WTC11 (cell line): ENCODE data around the gene TXN. TPM values are rescaled to one million over a fixed set of nuclear protein-coding genes. Genes with fewer than 3 reads are reported as not detected.

ENCODE experiments used
- ATAC-seq: fragments of 200-7000 bp; cut with Tn5 transposase; 2 replicates; pipeline ENCODE4 v1.10.0; 2021; ENCODE audit warnings: mild to moderate bottlenecking, moderate library complexity
- CTCF ChIA-PET: fragments of 300-600 bp; sonication (Branson Sonifier 250); formaldehyde crosslinking; loops from one replicate; lab custom pipeline; 2021; ENCODE audit warnings: antibody characterized with exemption; lab: Charles Lee
- POLR2A ChIA-PET: fragments of 350-600 bp; sonication (Branson Sonifier 250); formaldehyde crosslinking; loops from one replicate; lab custom pipeline; 2021; ENCODE audit warnings: antibody characterized with exemption; lab: Charles Lee
- DNase-seq: peaks from one replicate; pipeline ENCODE4 v3.0.0; 2021; ENCODE audit warnings: low spot score
- H3K27ac Mint-ChIP-seq: 2 replicates; pipeline ENCODE4 v1.8.0; 2021; ENCODE audit warnings: mixed read lengths
- H3K27me3 Mint-ChIP-seq: 2 replicates; pipeline ENCODE4 v1.8.0; 2021; ENCODE audit warnings: low read depth, mild to moderate bottlenecking, moderate library complexity, mixed read lengths
- H3K36me3 Mint-ChIP-seq: 2 replicates; pipeline ENCODE4 v1.8.0; 2021; ENCODE audit warnings: mixed read lengths
- H3K4me1 Mint-ChIP-seq: 2 replicates; pipeline ENCODE4 v1.8.0; 2022; ENCODE audit warnings: mixed read lengths
- H3K4me3 Mint-ChIP-seq: 2 replicates; pipeline ENCODE4 v1.8.0; 2021; ENCODE audit warnings: mild to moderate bottlenecking, moderate library complexity, mixed read lengths
- H3K9me3 Mint-ChIP-seq: 2 replicates; pipeline ENCODE4 v1.8.0; 2021; ENCODE audit warnings: mixed read lengths
- CREM ChIP-seq: sonication (generic); formaldehyde crosslinking; IDR thresholded peaks from 2 replicates; pipeline ENCODE4 v1.8.1; 2022; ENCODE audit warnings: mild to moderate bottlenecking, missing genetic modification reagents, moderate library complexity
- ESRRA ChIP-seq: sonication (generic); formaldehyde crosslinking; IDR thresholded peaks from 2 replicates; pipeline ENCODE4 v1.8.1; 2022; ENCODE audit warnings: mild to moderate bottlenecking, missing genetic modification reagents, borderline replicate concordance
- FOXK1 ChIP-seq: sonication (generic); formaldehyde crosslinking; IDR thresholded peaks from 2 replicates; pipeline ENCODE4 v1.8.0; 2022; ENCODE audit warnings: mild to moderate bottlenecking, moderate library complexity, missing genetic modification reagents
- GABPB1 ChIP-seq: sonication (generic); formaldehyde crosslinking; IDR thresholded peaks from 2 replicates; pipeline ENCODE4 v1.8.1; 2023; ENCODE audit warnings: mild to moderate bottlenecking, missing genetic modification reagents
- NFATC4 ChIP-seq: fragments of 250-450 bp; sonication (Bioruptor Pico); IDR thresholded peaks from 2 replicates; pipeline ENCODE4 v1.9.0; 2021; ENCODE audit warnings: mild to moderate bottlenecking
- SMAD4 ChIP-seq: sonication (generic); formaldehyde crosslinking; IDR thresholded peaks from 2 replicates; pipeline ENCODE4 v1.8.0; 2022; ENCODE audit warnings: mild to moderate bottlenecking, missing genetic modification reagents
- TP53 ChIP-seq: sonication (generic); formaldehyde crosslinking; IDR thresholded peaks from 2 replicates; pipeline ENCODE4 v1.8.1; 2023; ENCODE audit warnings: mild to moderate bottlenecking, missing genetic modification reagents
- ZBTB43 ChIP-seq: sonication (generic); formaldehyde crosslinking; IDR thresholded peaks from 2 replicates; pipeline ENCODE4 v1.8.1; 2023; ENCODE audit warnings: mild to moderate bottlenecking, missing genetic modification reagents
- ZMAT4 ChIP-seq: fragments of 250-450 bp; sonication (Bioruptor Pico); IDR thresholded peaks from 2 replicates; pipeline ENCODE4 v1.9.0; 2021; ENCODE audit warnings: mild to moderate bottlenecking
- ZNF121 ChIP-seq: sonication (generic); formaldehyde crosslinking; IDR thresholded peaks from 2 replicates; pipeline ENCODE4 v1.8.0; 2023; ENCODE audit warnings: missing genetic modification reagents
- ZNF219 ChIP-seq: sonication (generic); formaldehyde crosslinking; IDR thresholded peaks from 2 replicates; pipeline ENCODE4 v1.8.0; 2023; ENCODE audit warnings: missing genetic modification reagents, mild to moderate bottlenecking, borderline replicate concordance
- ZNF263 ChIP-seq: sonication (generic); formaldehyde crosslinking; IDR thresholded peaks from 2 replicates; pipeline ENCODE4 v1.8.1; 2022; ENCODE audit warnings: low read depth, mild to moderate bottlenecking, moderate library complexity, missing genetic modification reagents
- ZNF423 ChIP-seq: fragments of 250-450 bp; sonication (Bioruptor Pico); IDR thresholded peaks from 2 replicates; pipeline ENCODE4 v2.1.2; 2022; ENCODE audit warnings: mild to moderate bottlenecking, moderate library complexity
- total RNA-seq: library from RNA; stranded (reverse); gene quantifications from 3 replicates; pipeline ENCODE4 v1.2.3, GENCODE V29; 2021
- TF ChIP-seq, protein P1 (sequence below): sonication (generic); formaldehyde crosslinking; IDR thresholded peaks from 2 replicates; pipeline ENCODE4 v1.8.1; 2023; ENCODE audit warnings: mild to moderate bottlenecking, missing genetic modification reagents, borderline replicate concordance
- TF ChIP-seq, protein P2 (sequence below): sonication (generic); formaldehyde crosslinking; conservative IDR thresholded peaks from 2 replicates; pipeline ENCODE4 v1.8.1; 2023; ENCODE audit warnings: mild to moderate bottlenecking, low read depth, missing genetic modification reagents, moderate library complexity
- TF ChIP-seq, protein P3 (sequence below): sonication (generic); formaldehyde crosslinking; IDR thresholded peaks from 2 replicates; pipeline ENCODE4 v1.8.0; 2022; ENCODE audit warnings: missing genetic modification reagents
- TF ChIP-seq, protein P4 (sequence below): sonication (generic); formaldehyde crosslinking; IDR thresholded peaks from 2 replicates; pipeline ENCODE4 v1.8.0; 2022; ENCODE audit warnings: mild to moderate bottlenecking, missing genetic modification reagents

TXN gene
- total RNA-seq, 1 experiment from 2014 or later = 245 TPM

DNA sequence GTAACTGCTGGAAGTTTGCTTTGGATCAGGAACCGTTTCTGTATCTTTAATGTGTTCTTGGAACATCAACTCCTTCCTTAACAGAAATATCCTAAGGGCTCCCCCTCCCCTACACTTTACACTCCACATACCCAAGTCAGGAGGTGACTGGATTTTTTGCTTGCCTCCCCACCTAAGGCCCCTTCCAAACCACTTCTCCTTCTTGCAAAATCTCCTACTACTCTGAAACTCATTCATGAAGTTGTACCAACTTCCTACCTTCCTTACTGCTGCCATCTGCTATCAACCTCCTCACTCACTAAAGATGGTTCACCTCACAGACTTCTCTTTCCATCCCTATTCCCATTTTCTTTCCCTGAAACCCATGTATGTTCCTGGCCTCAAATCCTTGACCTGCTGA lies 16.1 kb downstream of the TXN start:
- Mint-ChIP-seq H3K27ac (no peak overlapping the region), H3K9me3 (peaks cover 10% of the 10 kb centered on the region), H3K36me3 (peaks cover 21% of the 10 kb centered on the region), H3K4me3 (no peak overlapping the region), H3K27me3 (no peaks in the 10 kb centered on the region), H3K4me1 (peaks cover 8% of the 10 kb centered on the region)
- CTCF ChIA-PET = no interaction called here
- no peak for TF ChIP-seq ZNF121 (CRISPR knock-in tag)
- no peak for TF ChIP-seq ESRRA
- no peak for TF ChIP-seq ZNF263 (CRISPR knock-in tag)
- TF ChIP-seq, protein P1, sequence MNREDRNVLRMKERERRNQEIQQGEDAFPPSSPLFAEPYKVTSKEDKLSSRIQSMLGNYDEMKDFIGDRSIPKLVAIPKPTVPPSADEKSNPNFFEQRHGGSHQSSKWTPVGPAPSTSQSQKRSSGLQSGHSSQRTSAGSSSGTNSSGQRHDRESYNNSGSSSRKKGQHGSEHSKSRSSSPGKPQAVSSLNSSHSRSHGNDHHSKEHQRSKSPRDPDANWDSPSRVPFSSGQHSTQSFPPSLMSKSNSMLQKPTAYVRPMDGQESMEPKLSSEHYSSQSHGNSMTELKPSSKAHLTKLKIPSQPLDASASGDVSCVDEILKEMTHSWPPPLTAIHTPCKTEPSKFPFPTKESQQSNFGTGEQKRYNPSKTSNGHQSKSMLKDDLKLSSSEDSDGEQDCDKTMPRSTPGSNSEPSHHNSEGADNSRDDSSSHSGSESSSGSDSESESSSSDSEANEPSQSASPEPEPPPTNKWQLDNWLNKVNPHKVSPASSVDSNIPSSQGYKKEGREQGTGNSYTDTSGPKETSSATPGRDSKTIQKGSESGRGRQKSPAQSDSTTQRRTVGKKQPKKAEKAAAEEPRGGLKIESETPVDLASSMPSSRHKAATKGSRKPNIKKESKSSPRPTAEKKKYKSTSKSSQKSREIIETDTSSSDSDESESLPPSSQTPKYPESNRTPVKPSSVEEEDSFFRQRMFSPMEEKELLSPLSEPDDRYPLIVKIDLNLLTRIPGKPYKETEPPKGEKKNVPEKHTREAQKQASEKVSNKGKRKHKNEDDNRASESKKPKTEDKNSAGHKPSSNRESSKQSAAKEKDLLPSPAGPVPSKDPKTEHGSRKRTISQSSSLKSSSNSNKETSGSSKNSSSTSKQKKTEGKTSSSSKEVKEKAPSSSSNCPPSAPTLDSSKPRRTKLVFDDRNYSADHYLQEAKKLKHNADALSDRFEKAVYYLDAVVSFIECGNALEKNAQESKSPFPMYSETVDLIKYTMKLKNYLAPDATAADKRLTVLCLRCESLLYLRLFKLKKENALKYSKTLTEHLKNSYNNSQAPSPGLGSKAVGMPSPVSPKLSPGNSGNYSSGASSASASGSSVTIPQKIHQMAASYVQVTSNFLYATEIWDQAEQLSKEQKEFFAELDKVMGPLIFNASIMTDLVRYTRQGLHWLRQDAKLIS (CRISPR knock-in tag) = no peak
- TF ChIP-seq FOXK1 = no peak
- TF ChIP-seq, protein P2, sequence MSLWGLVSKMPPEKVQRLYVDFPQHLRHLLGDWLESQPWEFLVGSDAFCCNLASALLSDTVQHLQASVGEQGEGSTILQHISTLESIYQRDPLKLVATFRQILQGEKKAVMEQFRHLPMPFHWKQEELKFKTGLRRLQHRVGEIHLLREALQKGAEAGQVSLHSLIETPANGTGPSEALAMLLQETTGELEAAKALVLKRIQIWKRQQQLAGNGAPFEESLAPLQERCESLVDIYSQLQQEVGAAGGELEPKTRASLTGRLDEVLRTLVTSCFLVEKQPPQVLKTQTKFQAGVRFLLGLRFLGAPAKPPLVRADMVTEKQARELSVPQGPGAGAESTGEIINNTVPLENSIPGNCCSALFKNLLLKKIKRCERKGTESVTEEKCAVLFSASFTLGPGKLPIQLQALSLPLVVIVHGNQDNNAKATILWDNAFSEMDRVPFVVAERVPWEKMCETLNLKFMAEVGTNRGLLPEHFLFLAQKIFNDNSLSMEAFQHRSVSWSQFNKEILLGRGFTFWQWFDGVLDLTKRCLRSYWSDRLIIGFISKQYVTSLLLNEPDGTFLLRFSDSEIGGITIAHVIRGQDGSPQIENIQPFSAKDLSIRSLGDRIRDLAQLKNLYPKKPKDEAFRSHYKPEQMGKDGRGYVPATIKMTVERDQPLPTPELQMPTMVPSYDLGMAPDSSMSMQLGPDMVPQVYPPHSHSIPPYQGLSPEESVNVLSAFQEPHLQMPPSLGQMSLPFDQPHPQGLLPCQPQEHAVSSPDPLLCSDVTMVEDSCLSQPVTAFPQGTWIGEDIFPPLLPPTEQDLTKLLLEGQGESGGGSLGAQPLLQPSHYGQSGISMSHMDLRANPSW (CRISPR knock-in tag) = no peak
- TF ChIP-seq, protein P3, sequence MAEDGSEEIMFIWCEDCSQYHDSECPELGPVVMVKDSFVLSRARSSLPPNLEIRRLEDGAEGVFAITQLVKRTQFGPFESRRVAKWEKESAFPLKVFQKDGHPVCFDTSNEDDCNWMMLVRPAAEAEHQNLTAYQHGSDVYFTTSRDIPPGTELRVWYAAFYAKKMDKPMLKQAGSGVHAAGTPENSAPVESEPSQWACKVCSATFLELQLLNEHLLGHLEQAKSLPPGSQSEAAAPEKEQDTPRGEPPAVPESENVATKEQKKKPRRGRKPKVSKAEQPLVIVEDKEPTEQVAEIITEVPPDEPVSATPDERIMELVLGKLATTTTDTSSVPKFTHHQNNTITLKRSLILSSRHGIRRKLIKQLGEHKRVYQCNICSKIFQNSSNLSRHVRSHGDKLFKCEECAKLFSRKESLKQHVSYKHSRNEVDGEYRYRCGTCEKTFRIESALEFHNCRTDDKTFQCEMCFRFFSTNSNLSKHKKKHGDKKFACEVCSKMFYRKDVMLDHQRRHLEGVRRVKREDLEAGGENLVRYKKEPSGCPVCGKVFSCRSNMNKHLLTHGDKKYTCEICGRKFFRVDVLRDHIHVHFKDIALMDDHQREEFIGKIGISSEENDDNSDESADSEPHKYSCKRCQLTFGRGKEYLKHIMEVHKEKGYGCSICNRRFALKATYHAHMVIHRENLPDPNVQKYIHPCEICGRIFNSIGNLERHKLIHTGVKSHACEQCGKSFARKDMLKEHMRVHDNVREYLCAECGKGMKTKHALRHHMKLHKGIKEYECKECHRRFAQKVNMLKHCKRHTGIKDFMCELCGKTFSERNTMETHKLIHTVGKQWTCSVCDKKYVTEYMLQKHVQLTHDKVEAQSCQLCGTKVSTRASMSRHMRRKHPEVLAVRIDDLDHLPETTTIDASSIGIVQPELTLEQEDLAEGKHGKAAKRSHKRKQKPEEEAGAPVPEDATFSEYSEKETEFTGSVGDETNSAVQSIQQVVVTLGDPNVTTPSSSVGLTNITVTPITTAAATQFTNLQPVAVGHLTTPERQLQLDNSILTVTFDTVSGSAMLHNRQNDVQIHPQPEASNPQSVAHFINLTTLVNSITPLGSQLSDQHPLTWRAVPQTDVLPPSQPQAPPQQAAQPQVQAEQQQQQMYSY (CRISPR knock-in tag) = no peak
- TF ChIP-seq CREM (CRISPR knock-in tag) = no peak
- no peak for TF ChIP-seq ZMAT4 (CRISPR knock-in tag)
- no peak for TF ChIP-seq SMAD4 (CRISPR knock-in tag)
- no peak for TF ChIP-seq ZNF423 (CRISPR knock-in tag)
- TF ChIP-seq GABPB1 = no peak
- TF ChIP-seq NFATC4 (CRISPR knock-in tag) = no peak
- no peak for TF ChIP-seq ZNF219 (CRISPR knock-in tag)
- no peak for TF ChIP-seq ZBTB43
- no peak for TF ChIP-seq TP53 (CRISPR knock-in tag)
- TF ChIP-seq, protein P4, sequence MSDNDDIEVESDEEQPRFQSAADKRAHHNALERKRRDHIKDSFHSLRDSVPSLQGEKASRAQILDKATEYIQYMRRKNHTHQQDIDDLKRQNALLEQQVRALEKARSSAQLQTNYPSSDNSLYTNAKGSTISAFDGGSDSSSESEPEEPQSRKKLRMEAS = no peak
- POLR2A ChIA-PET = no interaction called here
- ATAC-seq (no peak), DNase-seq (no peak)
